ENCODE data around the gene MAF.

- no peak for TF ChIP-seq CTCF (optimal IDR thresholded peaks at IDR 0.05 in 1 of 3, IDR thresholded peaks at IDR 0.05 in 1 of 3, conservative IDR thresholded peaks at IDR 0.05 in 1 of 3; ENCODE audit: extremely low read depth in 1 of 3, insufficient read depth in 2 of 3, low read length in 3 of 3)
- TF ChIP-seq EZH2 (IDR thresholded peaks at IDR 0.05; ENCODE audit: low read length) = no peak
Measured at GRCh38 chr16:79612207-79612606, 11.7 kb upstream of the MAF start.
